Ureter (tissue), 1 donor: Measurements from ENCODE around the gene MXD3. TPM values are rescaled to one million over a fixed set of nuclear protein-coding genes. Genes with fewer than 3 reads are reported as not detected.
"Not testable (repeated sequence)": the region's sequence is repeated elsewhere in the genome, so short reads cannot be mapped to it uniquely, and the experiment has no call there.

ENCODE experiments used
- DNase-seq: peaks from one replicate; pipeline ENCODE4 v3.0.0-alpha.2; 2020; ENCODE audit warnings: low spot score
- total RNA-seq: library from RNA; stranded (reverse); gene quantifications from one replicate; pipeline ENCODE4 v1.2.4, GENCODE V29; 2023
- donor health status: DM: yes; HTN: yes; CAD: no.

The MXD3 gene
- total RNA-seq, 1 donor from 2014 or later = 7.8 TPM

GRCh38 chr5:177265395-177265794 is 46.3 kb downstream of the MXD3 start:
- no peak for DNase-seq

- no peak for DNase-seq
Observed at GRCh38 chr5:177264178-177264577, 47.5 kb downstream of the MXD3 start.

- DNase-seq = no peak
Observed at GRCh38 chr5:177261510-177261909, 50.2 kb downstream of the MXD3 start.

GRCh38 chr5:177260961-177261360 is 50.7 kb downstream of the MXD3 start:
- DNase-seq = no peak

GRCh38 chr5:177258711-177259110 is 53.0 kb downstream of the MXD3 start:
- DNase-seq = not testable (repeated sequence)

Other genes with a start within 250 kb of the MXD3 start
- 6.4 TPM for gene FGFR4, start 225.0 kb downstream of the MXD3 start, total RNA-seq
- gene NSD1, start 178.1 kb downstream of the MXD3 start, total RNA-seq = 118 TPM
- gene RAB24, start 8.2 kb downstream of the MXD3 start, total RNA-seq = 14.9 TPM
- 121 TPM for gene PRELID1, start 8.1 kb downstream of the MXD3 start, total RNA-seq
- 129 TPM for gene LMAN2, start 39.8 kb upstream of the MXD3 start, total RNA-seq
- 17.3 TPM for gene RGS14, start 46.0 kb upstream of the MXD3 start, total RNA-seq
- not detected for gene SLC34A1, start 72.5 kb upstream of the MXD3 start, total RNA-seq
- gene PFN3, start 88.8 kb upstream of the MXD3 start, total RNA-seq = not detected
- 1.3 TPM for gene F12, start 97.7 kb upstream of the MXD3 start, total RNA-seq
- gene GRK6, start 114.8 kb upstream of the MXD3 start, total RNA-seq = 30.8 TPM
- 2.6 TPM for gene PRR7, start 134.9 kb upstream of the MXD3 start, total RNA-seq
- gene DBN1, start 161.7 kb upstream of the MXD3 start, total RNA-seq = 41.5 TPM
- gene PDLIM7, start 185.7 kb upstream of the MXD3 start, total RNA-seq = 218 TPM
- gene DOK3, start 197.9 kb upstream of the MXD3 start, total RNA-seq = 7.9 TPM
- 89.1 TPM for gene DDX41, start 205.1 kb upstream of the MXD3 start, total RNA-seq
- 76.0 TPM for gene FAM193B, start 242.7 kb upstream of the MXD3 start, total RNA-seq